Inflammatory macrophage treated with lipopolysaccharide for 1 hour (primary cell): Measurements from ENCODE around the gene HNRNPLL.
A peak's percentile ranks its signal among the peaks of the same experiment; 100 is the strongest.

Source experiments
- DNase-seq, 2 donors: peaks; one replicate each; pipeline ENCODE4 v3.0.0-alpha.2; 2020 to 2022

Gene HNRNPLL

DNA sequence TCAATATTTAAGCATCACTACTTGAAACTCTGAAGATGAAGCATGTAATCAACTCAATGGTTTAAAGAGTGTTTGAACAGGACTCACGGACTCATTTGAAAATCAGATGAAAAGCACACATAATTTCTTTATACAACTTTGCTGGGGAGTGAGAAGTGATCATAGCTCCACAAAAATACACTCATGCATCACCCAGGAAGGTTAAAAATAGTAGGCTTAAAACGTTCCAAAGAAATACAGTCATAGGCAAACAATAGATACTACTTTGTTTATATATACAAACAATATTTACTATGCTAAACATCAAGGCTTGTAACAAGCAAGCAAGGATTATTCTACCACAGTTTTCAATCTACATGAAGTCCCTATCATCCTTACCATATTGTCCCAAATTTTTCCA is 11.6 kb downstream of the HNRNPLL start:
- DNase-seq: no peak

DNA sequence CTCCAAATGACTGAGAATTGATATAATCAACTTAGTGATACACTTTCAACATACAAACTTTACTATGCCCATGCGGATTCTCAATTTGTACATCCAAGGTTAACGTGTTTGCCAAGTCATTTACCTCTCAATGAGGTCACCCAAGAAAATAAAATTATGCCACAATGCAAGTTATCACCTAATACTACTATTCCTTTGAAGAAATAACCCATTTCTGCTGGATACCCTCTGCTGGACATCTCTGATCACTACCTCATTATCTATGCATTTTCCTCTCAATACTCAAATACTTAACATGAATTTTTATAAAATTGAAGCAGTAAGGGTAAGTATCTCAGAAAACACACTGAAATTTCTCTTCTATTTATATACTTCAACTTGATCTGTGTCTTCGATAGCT is 12.7 kb downstream of the HNRNPLL start:
- DNase-seq: no peak

DNA sequence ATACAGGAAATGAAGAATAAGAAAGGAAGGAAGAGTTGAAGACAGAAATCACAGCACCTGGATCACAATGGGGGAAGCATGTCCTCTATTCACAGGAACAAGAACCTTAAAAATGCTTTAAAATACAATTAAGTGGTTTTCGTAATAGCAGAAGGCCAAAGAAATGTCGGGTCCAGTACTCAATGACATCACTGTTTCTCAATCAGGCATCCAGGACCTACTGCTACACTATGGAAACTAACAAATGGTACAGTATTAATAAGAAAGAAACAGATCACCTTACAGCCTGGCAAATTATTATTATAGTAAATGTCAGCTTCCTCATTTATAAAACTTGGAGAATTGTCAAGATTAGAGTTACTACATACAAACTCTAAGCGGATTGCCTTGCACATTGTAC is 15.8 kb downstream of the HNRNPLL start:
- peak in 1 of 2 donors; percentile 42 for DNase-seq

DNA sequence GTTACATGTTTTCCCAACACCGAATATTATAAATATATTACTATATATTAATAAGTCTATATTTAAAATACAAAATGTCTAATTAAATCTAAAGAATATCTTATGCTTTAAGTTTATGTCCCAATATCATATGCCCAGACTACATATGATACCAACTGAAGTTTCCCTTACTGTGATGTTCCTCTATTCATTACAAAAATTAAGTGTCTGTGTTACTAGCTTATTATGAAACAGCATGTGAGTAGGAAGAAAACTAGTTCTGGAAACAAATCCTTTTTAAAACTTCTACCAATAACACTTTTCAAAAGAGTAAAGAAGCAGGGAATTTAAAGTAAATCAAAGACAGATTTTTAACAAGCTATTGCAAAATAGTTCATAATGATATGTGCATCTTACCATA is 17.8 kb downstream of the HNRNPLL start:
- DNase-seq: peak; percentile 40 to 44

DNA sequence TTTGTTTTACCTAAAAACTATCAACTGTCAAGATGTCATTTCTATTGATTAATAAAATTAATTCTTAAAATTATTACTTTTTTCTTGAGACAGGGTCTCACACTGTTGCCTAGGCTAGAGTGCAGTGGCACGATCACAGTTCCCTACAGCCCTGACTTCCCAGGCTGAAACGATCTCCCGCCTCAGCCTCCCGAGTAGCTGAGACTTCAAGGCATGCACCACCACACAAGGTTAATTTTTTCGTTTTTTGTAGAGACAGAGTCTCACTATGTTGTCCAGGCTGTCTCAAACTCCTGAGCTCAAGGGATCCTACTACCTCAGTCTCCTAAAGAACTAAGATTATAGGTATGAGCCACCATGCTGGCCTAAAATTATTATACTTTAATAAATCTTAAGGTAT is 18.7 kb downstream of the HNRNPLL start:
- DNase-seq: no peak

DNA sequence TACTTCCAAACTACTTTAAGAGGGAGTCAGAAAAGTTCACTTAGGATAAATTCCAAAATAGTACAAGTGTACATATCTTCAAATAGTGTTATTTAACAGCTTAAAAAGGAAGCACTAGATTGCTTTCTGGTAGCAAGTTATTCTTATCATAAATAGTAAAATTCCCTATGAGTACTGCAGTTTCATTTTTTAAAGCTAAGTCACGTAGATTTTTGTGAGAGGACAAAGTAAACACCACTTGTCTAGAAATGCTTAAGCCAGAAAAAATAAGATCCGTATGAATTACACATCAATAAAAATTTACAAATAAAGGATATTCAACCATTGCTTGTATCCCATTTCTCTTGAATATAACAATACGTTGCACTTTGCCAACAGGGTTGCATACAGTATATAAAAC is 19.2 kb downstream of the HNRNPLL start:
- no peak for DNase-seq

DNA sequence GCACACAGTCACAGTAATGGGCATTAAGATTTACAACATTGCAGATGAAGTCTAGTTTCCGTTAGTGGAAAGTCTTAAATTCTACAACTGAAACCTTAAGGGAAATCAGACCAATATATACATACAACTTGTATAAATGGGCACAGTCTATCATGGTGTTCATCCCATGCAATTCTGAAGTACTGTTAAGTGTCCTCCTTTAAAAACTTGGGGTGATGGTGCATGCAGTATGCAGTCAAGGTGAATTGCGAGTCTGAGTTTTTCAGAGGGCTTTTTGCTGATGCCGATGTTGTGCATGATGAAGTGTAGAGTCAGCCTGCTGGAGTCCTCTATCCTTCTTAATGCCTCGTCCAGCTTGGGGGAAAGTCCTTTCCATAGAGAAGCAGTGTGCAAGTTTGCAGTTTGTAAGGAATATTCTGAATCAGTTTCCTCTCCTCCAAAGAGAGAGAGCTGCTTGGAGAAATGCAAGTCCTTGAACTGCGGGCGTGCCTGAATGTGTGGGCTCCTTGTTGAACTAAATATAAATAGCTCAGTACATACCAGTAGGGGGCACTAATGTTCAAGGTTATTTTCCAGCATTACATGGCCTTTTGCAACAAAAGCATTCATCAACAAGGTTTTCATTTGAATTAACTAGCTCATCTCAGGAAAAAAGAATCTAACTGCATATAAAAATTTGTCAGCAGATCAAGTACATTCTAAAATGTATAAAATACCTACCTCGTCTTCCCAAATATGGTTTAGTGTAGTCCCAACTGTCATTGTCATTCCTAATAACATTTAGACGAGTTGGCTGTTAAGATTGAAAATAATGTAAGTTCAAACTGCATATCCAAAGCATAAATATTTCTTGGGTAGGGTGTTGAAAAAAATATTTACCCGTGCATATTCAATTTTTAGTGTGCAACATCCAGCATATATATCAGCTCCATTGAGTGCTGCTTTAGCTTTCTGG is 21.3 kb downstream of the HNRNPLL start:
- DNase-seq: peak; percentile 65 to 93

DNA sequence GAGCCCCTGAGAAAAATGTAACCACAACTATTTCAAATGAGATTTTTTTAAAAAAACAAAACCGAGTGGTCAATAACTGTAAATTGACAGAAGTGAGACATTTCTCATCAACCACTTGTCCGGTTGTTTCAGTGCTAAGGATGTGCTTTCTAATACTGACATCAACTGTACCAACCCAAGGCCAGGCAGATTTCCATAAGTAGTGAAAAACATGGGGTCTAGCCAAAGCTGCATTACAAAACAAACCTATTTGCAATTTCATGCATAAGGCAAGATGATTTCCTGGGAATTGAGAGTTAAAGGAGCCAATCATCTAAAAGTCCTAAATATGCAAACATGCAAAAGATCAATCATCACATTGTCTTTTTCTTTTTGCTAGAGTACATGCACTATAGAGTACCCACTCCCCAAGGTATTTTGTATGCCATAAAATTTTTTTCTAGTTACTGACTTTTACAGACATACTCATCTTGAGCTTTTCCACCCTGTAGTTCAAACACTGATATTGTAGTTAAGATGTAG is 22.6 kb downstream of the HNRNPLL start:
- DNase-seq: no peak

DNA sequence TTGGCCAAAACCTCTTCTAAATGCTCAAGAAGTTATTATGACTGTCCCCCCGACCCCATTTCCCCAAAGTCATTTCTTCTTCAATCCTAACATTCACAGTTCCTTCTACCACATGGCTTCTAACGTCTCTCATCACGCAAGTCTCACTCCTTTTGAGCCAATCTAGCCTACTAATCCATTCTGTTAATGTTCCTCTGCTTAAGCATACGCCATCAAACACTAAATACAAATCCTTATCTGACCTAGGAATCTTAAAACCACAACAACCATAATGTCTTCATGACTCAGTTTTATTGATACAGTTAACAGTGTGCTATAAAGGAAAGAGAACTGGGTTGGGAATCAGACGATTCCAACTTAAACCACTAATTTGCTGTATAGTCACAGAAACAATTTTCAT is 23.9 kb downstream of the HNRNPLL start:
- no peak for DNase-seq

DNA sequence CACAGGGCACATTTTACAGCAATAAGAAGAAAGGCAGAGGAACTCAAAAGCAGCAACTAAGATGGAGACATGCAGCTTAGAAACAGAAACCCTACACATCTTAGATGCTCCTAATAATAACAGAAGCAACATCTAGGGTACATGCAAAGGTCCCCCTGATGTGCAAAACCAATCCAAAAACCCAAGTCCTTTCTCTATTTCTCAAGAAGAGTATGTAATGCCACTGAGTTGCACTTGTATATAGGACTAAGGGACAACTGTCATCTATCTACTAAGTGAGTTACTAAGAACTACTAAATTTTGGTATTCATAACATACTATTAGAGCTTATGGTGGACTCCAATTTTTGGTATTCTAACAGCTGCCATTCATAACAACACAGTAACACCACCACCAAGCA is 28.4 kb downstream of the HNRNPLL start:
- DNase-seq: no peak

DNA sequence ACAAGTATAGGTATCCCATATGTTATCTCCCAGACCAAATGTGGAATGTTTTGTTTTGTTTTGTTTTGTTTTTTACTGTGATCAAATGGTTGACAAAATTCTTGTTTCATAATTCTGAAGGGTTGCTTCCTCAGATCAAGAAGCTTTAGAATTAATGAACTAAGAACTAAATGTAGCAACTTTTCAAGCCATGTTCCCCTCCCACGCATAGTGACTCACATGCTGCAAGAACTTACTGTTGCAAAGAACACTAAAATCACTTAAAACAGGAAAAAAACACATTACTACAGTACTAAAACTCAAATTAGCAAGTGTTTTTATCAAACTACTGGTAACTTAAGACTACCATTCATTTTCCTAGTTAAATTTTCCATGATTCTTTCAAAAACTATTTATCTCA is 30.6 kb downstream of the HNRNPLL start:
- peak; percentile 97 to 98 for DNase-seq

DNA sequence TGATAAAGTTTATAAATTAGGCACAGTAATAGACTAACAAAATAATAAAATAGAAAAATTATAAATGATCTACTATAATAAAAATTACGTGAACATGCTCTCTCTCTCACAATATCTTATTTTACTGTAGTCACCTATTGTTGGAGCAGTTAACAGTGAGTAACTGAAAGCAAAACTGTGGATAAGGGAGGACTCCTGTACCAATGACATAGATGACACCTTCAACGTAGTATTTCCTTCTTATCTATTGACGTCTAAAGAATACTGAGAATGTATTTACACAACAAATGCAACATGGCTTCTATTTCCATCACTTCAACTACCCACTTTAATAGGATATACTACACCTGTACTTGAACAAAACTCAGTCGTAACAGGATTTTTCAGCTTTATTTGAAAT is 31.5 kb downstream of the HNRNPLL start:
- DNase-seq: no peak

DNA sequence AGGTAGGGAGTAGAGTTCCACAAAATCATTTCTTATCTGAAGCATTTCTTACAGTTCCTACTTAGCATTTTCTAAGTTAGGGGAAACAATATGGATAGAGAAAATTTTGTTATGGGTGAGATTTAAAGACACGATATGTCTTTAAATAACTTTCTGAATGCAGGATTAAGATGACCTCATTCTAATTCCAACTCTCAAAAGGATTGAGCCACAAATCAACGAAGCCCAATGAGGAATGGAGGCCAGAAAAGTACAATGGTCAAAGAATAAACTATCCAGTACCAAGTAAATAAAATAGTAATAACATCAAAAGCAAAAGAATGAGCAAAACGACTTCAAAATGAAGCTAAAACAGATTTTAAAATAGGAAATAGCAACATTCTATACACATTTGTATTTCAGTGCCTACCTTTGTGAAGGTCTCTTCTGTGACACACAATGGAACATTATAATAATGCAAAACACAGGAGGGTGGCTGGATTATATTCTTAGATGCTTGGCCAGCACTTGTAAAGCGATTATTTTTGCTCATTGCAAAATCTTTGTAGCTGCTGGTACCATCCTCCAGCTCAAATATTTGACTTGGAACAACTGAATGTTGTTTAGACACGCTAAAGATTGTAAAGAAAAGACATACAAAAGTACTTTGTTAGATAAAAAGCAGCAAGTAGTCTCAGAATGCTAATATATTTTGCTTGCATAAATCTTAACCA is 33.8 kb downstream of the HNRNPLL start:
- DNase-seq: no peak

DNA sequence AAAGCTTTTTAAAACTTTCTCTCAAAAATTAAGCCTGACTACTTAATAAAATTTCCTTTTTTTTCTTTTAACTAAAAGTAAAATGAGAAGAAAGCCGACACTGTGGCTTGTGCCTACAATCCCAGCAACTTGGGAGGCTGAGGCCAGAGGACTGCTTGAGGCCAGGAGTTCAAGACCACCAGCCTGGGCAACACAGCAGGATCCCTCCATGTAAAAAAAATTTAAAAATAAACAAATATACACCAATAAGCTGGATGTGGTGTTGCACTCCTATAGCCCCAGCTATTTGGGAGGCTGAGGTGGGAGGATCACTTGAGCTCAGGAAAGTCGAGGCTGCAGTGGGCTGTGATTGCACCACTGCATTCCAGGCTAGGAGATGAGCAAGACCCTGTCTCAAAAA is 37.4 kb downstream of the HNRNPLL start:
- DNase-seq: no peak

DNA sequence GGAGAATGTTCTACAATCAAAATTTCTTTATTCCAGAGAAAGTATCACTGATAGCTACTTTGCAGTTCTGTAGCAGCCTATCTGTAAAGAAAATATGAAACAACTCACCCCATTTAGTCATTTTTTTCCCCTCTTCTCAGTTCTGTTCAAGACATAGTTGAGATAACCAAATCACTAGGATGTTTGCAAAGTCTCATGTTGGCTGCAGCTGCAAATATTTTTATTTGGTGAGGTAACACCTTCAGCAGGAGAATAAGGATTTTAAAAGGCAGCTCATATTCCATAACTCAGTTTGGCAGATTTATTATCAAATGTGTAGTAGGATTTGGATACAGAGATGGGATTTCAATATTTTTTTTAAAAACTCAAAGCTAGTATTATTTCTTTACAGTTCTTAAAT is 41.0 kb downstream of the HNRNPLL start:
- DNase-seq: no peak

DNA sequence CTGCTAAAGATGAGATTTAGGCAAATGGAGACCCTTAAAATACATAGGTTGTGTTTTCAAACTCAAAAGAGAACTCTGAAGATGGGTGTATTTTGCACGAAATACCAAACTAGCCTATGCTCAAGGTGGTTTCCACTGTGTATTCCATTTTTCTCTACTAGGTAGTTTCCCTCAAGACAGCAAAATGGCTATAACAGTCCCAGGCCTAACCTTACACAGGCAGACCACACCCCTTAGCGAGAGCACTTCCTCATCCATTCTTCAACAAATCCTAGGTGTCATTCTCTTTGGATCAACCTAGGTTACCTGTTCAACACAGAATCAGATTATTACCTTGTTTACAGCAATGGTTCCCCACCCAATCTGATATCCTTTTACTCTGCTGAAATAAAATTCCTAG is 42.6 kb downstream of the HNRNPLL start:
- no peak for DNase-seq

DNA sequence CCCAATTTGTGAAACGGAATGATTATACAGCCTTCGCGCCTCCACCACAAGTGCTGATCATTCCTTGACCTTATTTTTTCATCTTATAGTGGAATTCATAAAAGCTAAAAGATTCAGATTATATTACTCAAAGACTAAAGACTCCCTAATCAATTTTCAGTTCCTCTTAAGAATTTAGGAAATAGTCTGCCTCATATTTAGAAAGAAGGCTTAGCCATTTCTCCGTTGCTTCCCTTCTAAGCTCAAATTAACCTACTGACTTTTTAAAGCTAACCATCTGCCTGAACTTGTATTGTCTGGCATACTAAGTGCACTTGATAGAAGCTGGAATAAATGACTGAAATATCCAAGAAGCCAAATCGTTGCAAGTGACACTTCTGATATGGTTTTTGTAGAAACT is 44.7 kb downstream of the HNRNPLL start:
- DNase-seq: peak; percentile 21 to 31

DNA sequence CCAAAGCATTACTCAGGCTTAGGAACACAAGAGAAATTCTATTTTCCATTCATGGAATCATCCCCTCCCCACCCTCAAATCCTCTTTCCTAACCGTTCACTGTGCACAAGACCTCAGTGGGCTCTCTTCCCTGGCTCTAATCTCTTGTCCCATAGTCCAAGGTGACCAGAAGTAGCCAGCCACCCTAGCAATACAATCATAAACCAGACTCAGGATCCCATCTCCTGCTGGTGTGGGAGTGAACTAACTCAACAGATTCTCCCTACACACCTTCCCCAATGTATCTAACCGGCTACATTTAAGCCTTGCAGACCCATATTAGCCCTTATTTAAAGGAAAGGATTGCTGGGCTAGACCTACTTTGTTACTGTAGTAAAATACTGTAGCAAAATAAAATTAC is 45.5 kb downstream of the HNRNPLL start:
- DNase-seq: no peak

DNA sequence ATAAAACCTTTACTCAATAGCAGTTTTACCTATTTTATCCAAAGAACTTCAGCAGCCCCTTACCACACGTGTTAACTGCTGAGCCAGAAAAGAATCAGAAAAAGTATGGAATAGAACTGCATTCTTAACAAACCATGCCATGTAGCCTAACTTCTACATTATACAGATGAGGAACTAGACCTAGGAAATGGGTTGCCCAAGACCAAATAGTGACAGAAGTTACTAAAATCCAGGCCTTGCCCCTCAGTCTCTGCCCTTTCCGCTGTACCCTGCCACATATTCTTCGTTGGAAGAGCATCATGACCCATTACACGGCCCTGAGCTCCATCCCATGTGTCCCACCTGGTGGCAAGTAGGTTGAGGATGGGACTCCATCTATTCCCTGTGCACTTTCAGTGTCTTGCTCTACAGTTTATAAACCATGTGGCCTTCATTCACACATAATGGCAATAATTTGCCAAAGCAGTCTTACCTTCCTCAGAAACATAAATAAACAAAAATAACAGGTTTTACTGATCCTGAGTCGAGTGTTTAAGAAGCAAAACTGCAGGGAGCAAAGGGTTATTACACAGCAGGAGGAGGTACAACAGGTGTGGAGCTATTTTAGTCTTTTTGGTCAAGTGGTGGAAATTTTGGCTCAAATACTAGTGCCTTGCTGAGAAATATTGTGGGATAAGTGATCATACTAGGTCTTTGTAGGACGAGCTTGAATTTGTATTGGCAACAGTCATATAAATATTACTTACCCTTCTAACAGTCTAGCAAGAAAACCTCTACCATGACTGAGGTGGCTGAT is 46.5 kb downstream of the HNRNPLL start:
- DNase-seq: peak; percentile 32 to 43

DNA sequence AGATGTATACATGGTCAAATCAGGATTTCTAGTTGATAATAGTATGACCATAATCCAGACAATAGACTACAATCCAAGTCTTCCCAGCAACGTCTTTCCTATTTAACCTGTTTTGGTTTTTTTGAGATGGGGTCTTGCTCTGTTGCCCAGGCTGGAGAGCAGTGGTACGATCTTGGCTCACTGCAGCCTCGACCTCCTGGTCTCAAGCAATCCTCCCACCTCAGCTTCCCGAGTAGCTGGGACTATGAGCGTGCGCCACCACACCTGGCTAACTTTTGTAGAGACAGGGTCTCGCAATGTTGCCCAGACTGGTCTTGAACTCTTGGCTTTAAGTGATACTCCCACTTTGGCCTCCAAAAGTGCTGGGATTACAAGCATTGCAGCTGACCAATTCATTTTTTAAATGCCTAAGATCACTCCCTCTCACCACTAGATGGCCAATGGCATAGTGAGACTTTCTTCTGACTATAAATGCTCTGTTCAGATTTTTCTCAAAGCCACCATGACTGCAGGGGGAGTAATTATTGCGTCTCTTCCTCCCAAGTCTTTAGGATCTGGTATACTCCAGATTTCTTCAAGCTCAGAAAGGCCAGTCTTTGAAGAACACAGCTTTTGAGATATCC is 47.6 kb downstream of the HNRNPLL start:
- DNase-seq: no peak

DNA sequence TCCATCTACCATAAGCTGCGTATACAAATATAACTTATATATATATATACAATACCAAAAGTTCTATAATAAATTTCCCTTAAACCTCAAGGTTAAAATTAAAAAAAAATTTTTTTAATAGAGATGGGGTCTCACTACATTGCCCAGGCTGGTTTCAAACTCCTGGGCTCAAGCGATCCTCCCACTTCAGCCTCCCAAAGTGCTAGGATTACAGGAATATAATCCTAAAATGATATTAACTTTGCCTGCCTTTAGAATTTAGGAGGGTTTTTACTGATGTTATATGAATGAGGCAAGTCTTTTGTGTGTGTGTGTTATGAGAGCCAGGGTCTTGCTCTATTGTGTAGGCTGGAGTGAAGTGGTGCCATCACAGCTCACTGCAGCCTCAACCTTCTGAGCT is 49.2 kb downstream of the HNRNPLL start:
- no peak for DNase-seq

DNA sequence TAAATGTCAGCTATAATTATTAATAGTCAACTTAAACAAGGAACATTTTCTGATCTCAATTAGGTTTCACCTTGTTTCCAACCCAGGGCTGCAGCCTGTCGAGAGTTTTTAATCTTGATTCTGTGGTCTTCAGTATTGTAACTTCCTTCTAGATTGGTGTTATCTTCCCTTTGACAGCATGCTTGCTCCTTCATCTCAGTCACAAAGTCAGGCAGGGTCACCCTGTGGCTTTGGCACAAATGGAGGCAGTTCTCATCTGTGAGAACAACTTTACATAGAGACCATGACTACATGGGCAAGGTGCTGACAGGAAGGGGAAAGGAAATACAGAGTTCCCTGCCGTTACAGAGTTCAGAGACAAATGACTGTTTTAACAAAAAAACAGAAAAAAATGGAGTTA is 50.5 kb downstream of the HNRNPLL start:
- no peak for DNase-seq

DNA sequence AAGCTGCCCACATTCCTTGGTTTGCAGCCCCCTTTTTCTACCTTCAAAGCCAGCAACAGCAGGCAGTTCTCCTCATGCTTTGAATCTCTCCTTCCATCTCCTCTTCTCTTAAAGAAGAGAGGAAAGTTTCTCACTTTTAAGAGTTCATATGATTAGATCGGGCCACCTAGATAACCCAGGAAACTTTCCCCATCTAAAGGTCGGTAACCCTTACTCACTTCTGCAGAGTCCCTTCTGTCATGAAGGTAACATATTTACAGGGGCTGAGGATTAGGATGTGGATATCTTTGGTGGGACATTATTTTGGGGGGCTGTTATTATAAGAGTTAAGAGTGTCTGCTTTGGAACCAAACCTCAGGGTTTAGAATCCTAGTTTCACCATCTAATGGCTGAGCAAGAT is 51.0 kb downstream of the HNRNPLL start:
- DNase-seq: no peak
